Activated naive CD4-positive, alpha-beta T cell treated with anti-CD3 and anti-CD28 coated beads, Interleukin-2, amount 10 ng/mL, durations not matched to agents 7 days and 5 days (primary cell): ENCODE data around the gene KIAA0513.

ENCODE experiments used
- CTCF ChIA-PET: fragments of 350-600 bp; sonication (Branson Sonifier 250); formaldehyde crosslinking; loops from one replicate; lab custom pipeline; 2021; ENCODE audit warnings: antibody characterized with exemption; lab: Charles Lee
- DNase-seq: peaks from one replicate; pipeline ENCODE4 v3.0.0-alpha.2; 2020
- H3K27ac Mint-ChIP-seq: one replicate; pipeline ENCODE4 v1.8.0; 2021; ENCODE audit warnings: mild to moderate bottlenecking, moderate library complexity, mixed read lengths
- H3K27me3 Mint-ChIP-seq: one replicate; pipeline ENCODE4 v1.8.0; 2021; ENCODE audit warnings: mild to moderate bottlenecking, mixed read lengths
- H3K36me3 Mint-ChIP-seq: one replicate; pipeline ENCODE4 v1.8.0; 2021; ENCODE audit warnings: mixed read lengths
- H3K4me1 Mint-ChIP-seq: one replicate; pipeline ENCODE4 v1.8.0; 2021; ENCODE audit warnings: mixed read lengths
- H3K4me3 Mint-ChIP-seq: one replicate; pipeline ENCODE4 v1.8.0; 2021; ENCODE audit warnings: mild to moderate bottlenecking, moderate library complexity, mixed read lengths
- H3K9me3 Mint-ChIP-seq: one replicate; pipeline ENCODE4 v1.8.0; 2021; ENCODE audit warnings: mixed read lengths

KIAA0513 gene

GRCh38 chr16:85126394-85126704, 98.8 kb downstream of the KIAA0513 start:
- H3K4me1 Mint-ChIP-seq: no peaks in the 10 kb centered on the region
- no peak for DNase-seq
- H3K27ac Mint-ChIP-seq: no peak overlapping the region
- H3K36me3 Mint-ChIP-seq: no peaks in the 10 kb centered on the region
- H3K9me3 Mint-ChIP-seq: no peaks in the 10 kb centered on the region
- H3K27me3 Mint-ChIP-seq: peaks cover 36% of the 10 kb centered on the region
- no peak overlapping the region for H3K4me3 Mint-ChIP-seq
- CTCF ChIA-PET: interaction anchor here (0.9 kb wide), 1 partner anchor 172 kb away, joined by 4 read pairs; no protein-coding TSS in a partner anchor

GRCh38 chr16:85126705-85127378, 99.2 kb downstream of the KIAA0513 start:
- Mint-ChIP-seq H3K4me1 (no peaks in the 10 kb centered on the region), H3K36me3 (no peaks in the 10 kb centered on the region), H3K9me3 (no peaks in the 10 kb centered on the region), H3K27ac (no peak overlapping the region), H3K4me3 (no peak overlapping the region), H3K27me3 (peaks cover 36% of the 10 kb centered on the region)
- no peak for DNase-seq
- CTCF ChIA-PET: interaction anchor here (0.9 kb wide), 1 partner anchor 171 kb away, joined by 4 read pairs; no protein-coding TSS in a partner anchor

- Mint-ChIP-seq H3K4me1 (no peaks in the 10 kb centered on the region), H3K27ac (no peak overlapping the region), H3K4me3 (no peak overlapping the region), H3K36me3 (no peaks in the 10 kb centered on the region), H3K27me3 (peaks cover 31% of the 10 kb centered on the region), H3K9me3 (no peaks in the 10 kb centered on the region)
- DNase-seq: no peak
- CTCF ChIA-PET: no interaction called here
Observed at GRCh38 chr16:85127379-85127723, 99.8 kb downstream of the KIAA0513 start.

GRCh38 chr16:85128079-85128837, 100.7 kb downstream of the KIAA0513 start:
- Mint-ChIP-seq H3K27ac (no peak overlapping the region), H3K27me3 (peaks cover 34% of the 10 kb centered on the region), H3K9me3 (no peaks in the 10 kb centered on the region), H3K4me1 (no peaks in the 10 kb centered on the region), H3K36me3 (no peaks in the 10 kb centered on the region), H3K4me3 (no peak overlapping the region)
- DNase-seq: no peak
- CTCF ChIA-PET: no interaction called here

GRCh38 chr16:85129876-85130704, 102.5 kb downstream of the KIAA0513 start:
- H3K4me3 Mint-ChIP-seq: no peak overlapping the region
- H3K27me3 Mint-ChIP-seq: peaks cover 46% of the 10 kb centered on the region
- CTCF ChIA-PET: no interaction called here
- DNase-seq: no peak
- no peak overlapping the region for H3K27ac Mint-ChIP-seq
- H3K36me3 Mint-ChIP-seq: no peaks in the 10 kb centered on the region
- H3K4me1 Mint-ChIP-seq: peaks cover 8% of the 10 kb centered on the region
- no peaks in the 10 kb centered on the region for H3K9me3 Mint-ChIP-seq

GRCh38 chr16:85130705-85131028, 103.1 kb downstream of the KIAA0513 start:
- no peak for DNase-seq
- H3K9me3 Mint-ChIP-seq: no peaks in the 10 kb centered on the region
- H3K27ac Mint-ChIP-seq: no peak overlapping the region
- CTCF ChIA-PET: no interaction called here
- H3K4me1 Mint-ChIP-seq: peaks cover 11% of the 10 kb centered on the region
- H3K36me3 Mint-ChIP-seq: no peaks in the 10 kb centered on the region
- no peak overlapping the region for H3K4me3 Mint-ChIP-seq
- H3K27me3 Mint-ChIP-seq: peaks cover 52% of the 10 kb centered on the region

- peaks cover 56% of the 10 kb centered on the region for H3K27me3 Mint-ChIP-seq
- CTCF ChIA-PET: no interaction called here
- H3K36me3 Mint-ChIP-seq: no peaks in the 10 kb centered on the region
- no peak overlapping the region for H3K4me3 Mint-ChIP-seq
- no peaks in the 10 kb centered on the region for H3K9me3 Mint-ChIP-seq
- H3K4me1 Mint-ChIP-seq: peaks cover 22% of the 10 kb centered on the region
- no peak overlapping the region for H3K27ac Mint-ChIP-seq
- DNase-seq: no peak
Observed at GRCh38 chr16:85132456-85133289, 105.1 kb downstream of the KIAA0513 start.

GRCh38 chr16:85133290-85133599, 105.7 kb downstream of the KIAA0513 start:
- DNase-seq: no peak
- H3K4me3 Mint-ChIP-seq: no peak overlapping the region
- CTCF ChIA-PET: no interaction called here
- no peaks in the 10 kb centered on the region for H3K9me3 Mint-ChIP-seq
- H3K27ac Mint-ChIP-seq: no peak overlapping the region
- H3K4me1 Mint-ChIP-seq: peaks cover 24% of the 10 kb centered on the region
- H3K36me3 Mint-ChIP-seq: no peaks in the 10 kb centered on the region
- peaks cover 60% of the 10 kb centered on the region for H3K27me3 Mint-ChIP-seq

- no peaks in the 10 kb centered on the region for H3K36me3 Mint-ChIP-seq
- DNase-seq: no peak
- H3K9me3 Mint-ChIP-seq: no peaks in the 10 kb centered on the region
- CTCF ChIA-PET: no interaction called here
- H3K4me1 Mint-ChIP-seq: peaks cover 24% of the 10 kb centered on the region
- H3K27me3 Mint-ChIP-seq: peaks cover 65% of the 10 kb centered on the region
- H3K4me3 Mint-ChIP-seq: no peak overlapping the region
- no peak overlapping the region for H3K27ac Mint-ChIP-seq
Observed at GRCh38 chr16:85134076-85134788, 106.6 kb downstream of the KIAA0513 start.

- DNase-seq: no peak
- H3K4me1 Mint-ChIP-seq: peaks cover 24% of the 10 kb centered on the region
- no peak overlapping the region for H3K27ac Mint-ChIP-seq
- peaks cover 70% of the 10 kb centered on the region for H3K27me3 Mint-ChIP-seq
- no peak overlapping the region for H3K4me3 Mint-ChIP-seq
- no peaks in the 10 kb centered on the region for H3K9me3 Mint-ChIP-seq
- CTCF ChIA-PET: no interaction called here
- H3K36me3 Mint-ChIP-seq: no peaks in the 10 kb centered on the region
Observed at GRCh38 chr16:85134789-85135142, 107.2 kb downstream of the KIAA0513 start.

GRCh38 chr16:85136213-85136701, 108.7 kb downstream of the KIAA0513 start:
- peaks cover 68% of the 10 kb centered on the region for H3K27me3 Mint-ChIP-seq
- CTCF ChIA-PET: no interaction called here
- no peak overlapping the region for H3K27ac Mint-ChIP-seq
- DNase-seq: no peak
- no peak overlapping the region for H3K4me3 Mint-ChIP-seq
- no peaks in the 10 kb centered on the region for H3K9me3 Mint-ChIP-seq
- no peaks in the 10 kb centered on the region for H3K36me3 Mint-ChIP-seq
- peaks cover 24% of the 10 kb centered on the region for H3K4me1 Mint-ChIP-seq

GRCh38 chr16:85136702-85137322, 109.2 kb downstream of the KIAA0513 start:
- H3K9me3 Mint-ChIP-seq: no peaks in the 10 kb centered on the region
- peaks cover 68% of the 10 kb centered on the region for H3K27me3 Mint-ChIP-seq
- H3K4me1 Mint-ChIP-seq: peaks cover 24% of the 10 kb centered on the region
- no peaks in the 10 kb centered on the region for H3K36me3 Mint-ChIP-seq
- CTCF ChIA-PET: no interaction called here
- DNase-seq: no peak
- no peak overlapping the region for H3K27ac Mint-ChIP-seq
- H3K4me3 Mint-ChIP-seq: no peak overlapping the region

GRCh38 chr16:85137323-85138072, 109.9 kb downstream of the KIAA0513 start:
- Mint-ChIP-seq H3K27me3 (peaks cover 66% of the 10 kb centered on the region), H3K4me1 (peaks cover 24% of the 10 kb centered on the region)

More at GRCh38 chr16:85137323-85138072, 109.9 kb downstream of the KIAA0513 start:
- DNase-seq: no peak
- CTCF ChIA-PET: no interaction called here
- no peak overlapping the region for H3K27ac Mint-ChIP-seq
- no peaks in the 10 kb centered on the region for H3K9me3 Mint-ChIP-seq
- no peaks in the 10 kb centered on the region for H3K36me3 Mint-ChIP-seq
- H3K4me3 Mint-ChIP-seq: no peak overlapping the region
